ENCODE results near the gene NDUFA7.

Gene NDUFA7

DNA sequence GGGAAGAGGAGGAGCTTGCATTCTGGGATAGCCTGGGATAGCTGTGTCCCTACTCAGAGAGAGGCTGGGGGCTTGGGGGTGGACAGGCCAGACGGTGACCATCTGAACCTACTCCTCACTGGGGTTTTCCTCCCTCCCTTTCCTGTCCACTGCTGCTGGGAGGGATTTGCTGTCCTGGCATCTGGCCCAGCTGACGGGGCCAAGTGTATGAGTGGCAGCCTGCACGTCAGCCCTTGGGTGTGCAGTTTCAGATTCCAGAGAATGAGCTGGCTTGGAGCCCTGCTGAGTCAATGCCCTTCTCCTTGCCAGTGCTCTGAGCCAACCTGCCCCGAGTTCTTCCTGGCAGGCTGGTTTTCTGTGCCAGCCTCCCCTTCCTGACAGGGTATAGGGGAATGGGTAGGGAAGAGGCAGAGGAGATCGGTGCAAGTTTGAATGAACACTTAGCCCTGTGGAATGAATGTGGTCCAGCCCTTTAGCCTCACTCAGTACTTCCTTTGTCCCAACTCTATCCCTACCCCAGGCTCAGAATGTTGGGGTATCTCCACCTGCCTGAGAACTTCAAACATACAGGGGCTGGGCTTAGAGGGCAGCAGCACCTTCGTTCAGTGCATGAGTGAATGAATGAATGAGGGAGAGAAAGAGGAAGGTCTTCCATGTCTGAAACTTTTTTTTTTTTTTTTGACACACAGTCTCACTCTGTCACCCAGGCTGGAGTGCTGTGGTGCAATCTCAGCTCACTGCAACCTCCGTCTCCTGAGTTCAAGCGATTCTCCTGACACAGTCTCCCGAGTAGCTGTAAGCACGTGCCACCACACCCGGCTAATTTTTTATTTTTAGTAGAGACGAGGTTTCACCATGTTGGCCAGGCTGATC lies 41.0 kb upstream of the NDUFA7 start (continued):
- no peak for TF ChIP-seq KLF7 (tag by site-specific recombination; IDR thresholded peaks at IDR 0.05; ENCODE audit: borderline replicate concordance)
- peak; percentile 64 for TF ChIP-seq IKZF3 (tag by site-specific recombination; IDR thresholded peaks at IDR 0.05)
- TF ChIP-seq BCL11A (tag by site-specific recombination; IDR thresholded peaks at IDR 0.05; ENCODE audit: low read depth): 0 out of 2 replicates have a peak, but pooled peaks have one; percentile 2
- TF ChIP-seq, protein P1, sequence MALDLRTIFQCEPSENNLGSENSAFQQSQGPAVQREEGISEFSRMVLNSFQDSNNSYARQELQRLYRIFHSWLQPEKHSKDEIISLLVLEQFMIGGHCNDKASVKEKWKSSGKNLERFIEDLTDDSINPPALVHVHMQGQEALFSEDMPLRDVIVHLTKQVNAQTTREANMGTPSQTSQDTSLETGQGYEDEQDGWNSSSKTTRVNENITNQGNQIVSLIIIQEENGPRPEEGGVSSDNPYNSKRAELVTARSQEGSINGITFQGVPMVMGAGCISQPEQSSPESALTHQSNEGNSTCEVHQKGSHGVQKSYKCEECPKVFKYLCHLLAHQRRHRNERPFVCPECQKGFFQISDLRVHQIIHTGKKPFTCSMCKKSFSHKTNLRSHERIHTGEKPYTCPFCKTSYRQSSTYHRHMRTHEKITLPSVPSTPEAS (tag by site-specific recombination; IDR thresholded peaks at IDR 0.05): no peak
- peak; percentile 48 for TF ChIP-seq SP2 (tag by site-specific recombination; IDR thresholded peaks at IDR 0.05)
- no peak for TF ChIP-seq ZNF677 (tag by site-specific recombination; IDR thresholded peaks at IDR 0.05)
- TF ChIP-seq, protein P2, sequence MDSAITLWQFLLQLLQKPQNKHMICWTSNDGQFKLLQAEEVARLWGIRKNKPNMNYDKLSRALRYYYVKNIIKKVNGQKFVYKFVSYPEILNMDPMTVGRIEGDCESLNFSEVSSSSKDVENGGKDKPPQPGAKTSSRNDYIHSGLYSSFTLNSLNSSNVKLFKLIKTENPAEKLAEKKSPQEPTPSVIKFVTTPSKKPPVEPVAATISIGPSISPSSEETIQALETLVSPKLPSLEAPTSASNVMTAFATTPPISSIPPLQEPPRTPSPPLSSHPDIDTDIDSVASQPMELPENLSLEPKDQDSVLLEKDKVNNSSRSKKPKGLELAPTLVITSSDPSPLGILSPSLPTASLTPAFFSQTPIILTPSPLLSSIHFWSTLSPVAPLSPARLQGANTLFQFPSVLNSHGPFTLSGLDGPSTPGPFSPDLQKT (IDR thresholded peaks at IDR 0.05; ENCODE audit: borderline replicate concordance, low read depth, low read length): no peak
- TF ChIP-seq ZNF585B (tag by site-specific recombination; IDR thresholded peaks at IDR 0.05): no peak
- peak; percentile 66; the same call in 1 of the 2 replicates for TF ChIP-seq ZNF660 (tag by site-specific recombination; IDR thresholded peaks at IDR 0.05)
- TF ChIP-seq ZNF768 (tag by site-specific recombination; IDR thresholded peaks at IDR 0.05): no peak
- peak; percentile 38; the same call in 1 of the 2 replicates for TF ChIP-seq ZXDB (tag by site-specific recombination; IDR thresholded peaks at IDR 0.05)
- TF ChIP-seq ZNF792 (tag by site-specific recombination; IDR thresholded peaks at IDR 0.05): no peak
- TF ChIP-seq GLIS1 (tag by site-specific recombination; IDR thresholded peaks at IDR 0.05): peak; percentile 64
- no peak for TF ChIP-seq ZNF423 (tag by site-specific recombination; IDR thresholded peaks at IDR 0.05)
- TF ChIP-seq, protein P3, sequence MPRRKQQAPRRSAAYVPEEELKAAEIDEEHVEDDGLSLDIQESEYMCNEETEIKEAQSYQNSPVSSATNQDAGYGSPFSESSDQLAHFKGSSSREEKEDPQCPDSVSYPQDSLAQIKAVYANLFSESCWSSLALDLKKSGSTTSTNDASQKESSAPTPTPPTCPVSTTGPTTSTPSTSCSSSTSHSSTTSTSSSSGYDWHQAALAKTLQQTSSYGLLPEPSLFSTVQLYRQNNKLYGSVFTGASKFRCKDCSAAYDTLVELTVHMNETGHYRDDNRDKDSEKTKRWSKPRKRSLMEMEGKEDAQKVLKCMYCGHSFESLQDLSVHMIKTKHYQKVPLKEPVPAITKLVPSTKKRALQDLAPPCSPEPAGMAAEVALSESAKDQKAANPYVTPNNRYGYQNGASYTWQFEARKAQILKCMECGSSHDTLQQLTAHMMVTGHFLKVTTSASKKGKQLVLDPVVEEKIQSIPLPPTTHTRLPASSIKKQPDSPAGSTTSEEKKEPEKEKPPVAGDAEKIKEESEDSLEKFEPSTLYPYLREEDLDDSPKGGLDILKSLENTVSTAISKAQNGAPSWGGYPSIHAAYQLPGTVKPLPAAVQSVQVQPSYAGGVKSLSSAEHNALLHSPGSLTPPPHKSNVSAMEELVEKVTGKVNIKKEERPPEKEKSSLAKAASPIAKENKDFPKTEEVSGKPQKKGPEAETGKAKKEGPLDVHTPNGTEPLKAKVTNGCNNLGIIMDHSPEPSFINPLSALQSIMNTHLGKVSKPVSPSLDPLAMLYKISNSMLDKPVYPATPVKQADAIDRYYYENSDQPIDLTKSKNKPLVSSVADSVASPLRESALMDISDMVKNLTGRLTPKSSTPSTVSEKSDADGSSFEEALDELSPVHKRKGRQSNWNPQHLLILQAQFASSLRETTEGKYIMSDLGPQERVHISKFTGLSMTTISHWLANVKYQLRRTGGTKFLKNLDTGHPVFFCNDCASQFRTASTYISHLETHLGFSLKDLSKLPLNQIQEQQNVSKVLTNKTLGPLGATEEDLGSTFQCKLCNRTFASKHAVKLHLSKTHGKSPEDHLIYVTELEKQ (tag by site-specific recombination; IDR thresholded peaks at IDR 0.05; ENCODE audit: borderline replicate concordance): peak; percentile 66
- TF ChIP-seq ZNF324 (tag by site-specific recombination; IDR thresholded peaks at IDR 0.05): 0 out of 2 replicates have a peak, but pooled peaks have one; percentile 25
- peak; percentile 44; the same call in 1 of the 2 replicates for TF ChIP-seq SP7 (tag by site-specific recombination; IDR thresholded peaks at IDR 0.05)
- TF ChIP-seq, protein P4, sequence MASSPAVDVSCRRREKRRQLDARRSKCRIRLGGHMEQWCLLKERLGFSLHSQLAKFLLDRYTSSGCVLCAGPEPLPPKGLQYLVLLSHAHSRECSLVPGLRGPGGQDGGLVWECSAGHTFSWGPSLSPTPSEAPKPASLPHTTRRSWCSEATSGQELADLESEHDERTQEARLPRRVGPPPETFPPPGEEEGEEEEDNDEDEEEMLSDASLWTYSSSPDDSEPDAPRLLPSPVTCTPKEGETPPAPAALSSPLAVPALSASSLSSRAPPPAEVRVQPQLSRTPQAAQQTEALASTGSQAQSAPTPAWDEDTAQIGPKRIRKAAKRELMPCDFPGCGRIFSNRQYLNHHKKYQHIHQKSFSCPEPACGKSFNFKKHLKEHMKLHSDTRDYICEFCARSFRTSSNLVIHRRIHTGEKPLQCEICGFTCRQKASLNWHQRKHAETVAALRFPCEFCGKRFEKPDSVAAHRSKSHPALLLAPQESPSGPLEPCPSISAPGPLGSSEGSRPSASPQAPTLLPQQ (tag by site-specific recombination; IDR thresholded peaks at IDR 0.05): peak; percentile 42; the same call in 1 of the 2 replicates
- TF ChIP-seq, protein P5, sequence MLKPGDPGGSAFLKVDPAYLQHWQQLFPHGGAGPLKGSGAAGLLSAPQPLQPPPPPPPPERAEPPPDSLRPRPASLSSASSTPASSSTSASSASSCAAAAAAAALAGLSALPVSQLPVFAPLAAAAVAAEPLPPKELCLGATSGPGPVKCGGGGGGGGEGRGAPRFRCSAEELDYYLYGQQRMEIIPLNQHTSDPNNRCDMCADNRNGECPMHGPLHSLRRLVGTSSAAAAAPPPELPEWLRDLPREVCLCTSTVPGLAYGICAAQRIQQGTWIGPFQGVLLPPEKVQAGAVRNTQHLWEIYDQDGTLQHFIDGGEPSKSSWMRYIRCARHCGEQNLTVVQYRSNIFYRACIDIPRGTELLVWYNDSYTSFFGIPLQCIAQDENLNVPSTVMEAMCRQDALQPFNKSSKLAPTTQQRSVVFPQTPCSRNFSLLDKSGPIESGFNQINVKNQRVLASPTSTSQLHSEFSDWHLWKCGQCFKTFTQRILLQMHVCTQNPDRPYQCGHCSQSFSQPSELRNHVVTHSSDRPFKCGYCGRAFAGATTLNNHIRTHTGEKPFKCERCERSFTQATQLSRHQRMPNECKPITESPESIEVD (tag by site-specific recombination; IDR thresholded peaks at IDR 0.05): no peak
- 0 out of 2 replicates have a peak, but pooled peaks have one; percentile 11 for TF ChIP-seq ZIC2 (tag by site-specific recombination; IDR thresholded peaks at IDR 0.05)
- peak; percentile 79 for TF ChIP-seq ZBTB17 (tag by site-specific recombination; IDR thresholded peaks at IDR 0.05)
- peak; percentile 97 for TF ChIP-seq ZNF600 (tag by site-specific recombination; IDR thresholded peaks at IDR 0.05)
- TF ChIP-seq KLF16 (tag by site-specific recombination; IDR thresholded peaks at IDR 0.05): no peak
